ENCODE measurements around the gene B3GLCT. TPM values are rescaled to one million over a fixed set of nuclear protein-coding genes. Genes with fewer than 3 reads are reported as not detected.
"Not testable (repeated sequence)": the region's sequence is repeated elsewhere in the genome, so short reads cannot be mapped to it uniquely, and the experiment has no call there.

Gene B3GLCT
- total RNA-seq, 1 donor from 2014 or later: 27.2 TPM

GRCh38 chr13:31175847-31176532 lies 23.8 kb upstream of the B3GLCT start:
- Mint-ChIP-seq H3K4me1 (peaks cover 36% of the 10 kb centered on the region), H3K27ac (peak overlapping the region; percentile 62), H3K27me3 (ENCODE audit: low read depth) (no peaks in the 10 kb centered on the region), H3K36me3 (no peaks in the 10 kb centered on the region), H3K4me3 (no peak overlapping the region), H3K9me3 (peaks cover 3% of the 10 kb centered on the region)
- TF ChIP-seq CTCF (IDR thresholded peaks at IDR 0.05; ENCODE audit: unreplicated experiment): no peak
- no peak for DNase-seq (ENCODE audit: low spot score in 2 of 2, unreplicated experiment in 2 of 2)

DNA sequence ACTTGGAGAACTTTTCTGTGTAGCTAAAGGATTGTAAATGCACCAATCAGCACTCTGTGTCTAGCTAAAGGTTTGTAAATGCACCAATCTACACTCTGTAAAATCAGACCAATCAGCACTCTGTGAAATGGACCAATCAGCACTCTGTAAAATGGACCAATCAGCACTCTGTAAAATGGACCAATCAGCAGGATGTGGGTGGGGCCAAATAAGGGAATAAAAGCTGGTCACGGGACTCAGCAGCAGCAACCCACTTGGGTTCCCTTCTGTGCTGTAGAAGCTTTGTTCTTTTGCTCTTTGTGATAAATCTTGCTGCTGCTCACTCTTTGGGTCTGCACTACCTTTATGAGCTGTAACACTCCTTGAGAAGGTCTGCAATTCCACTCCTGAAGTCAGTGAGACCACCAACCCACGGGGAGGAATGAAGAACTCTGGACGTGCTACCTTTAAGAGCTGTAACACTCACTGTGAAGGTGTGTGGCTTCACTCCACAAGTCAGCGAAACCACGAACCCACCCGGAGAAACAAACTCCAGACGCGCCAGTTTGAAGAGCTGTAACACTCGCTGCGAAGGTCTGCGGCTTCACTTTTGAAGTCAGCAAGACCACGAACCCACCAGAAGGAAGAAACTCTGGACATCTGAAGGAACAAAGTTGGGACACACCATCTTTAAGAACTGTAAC lies 21.8 kb upstream of the B3GLCT start:
- not testable (repeated sequence) for H3K27ac Mint-ChIP-seq; H3K27me3 Mint-ChIP-seq (ENCODE audit: low read depth); DNase-seq (ENCODE audit: low spot score in 2 of 2, unreplicated experiment in 2 of 2); H3K9me3 Mint-ChIP-seq; H3K4me3 Mint-ChIP-seq; H3K36me3 Mint-ChIP-seq
- H3K4me1 Mint-ChIP-seq: peaks cover 25% of the 10 kb centered on the region

- Mint-ChIP-seq H3K27me3 (ENCODE audit: low read depth) (no peaks in the 10 kb centered on the region), H3K9me3 (peaks cover 3% of the 10 kb centered on the region), H3K4me1 (peaks cover 16% of the 10 kb centered on the region), H3K36me3 (no peaks in the 10 kb centered on the region), H3K27ac (no peak overlapping the region), H3K4me3 (no peak overlapping the region)
- no peak for DNase-seq (ENCODE audit: low spot score in 2 of 2, unreplicated experiment in 2 of 2)
- TF ChIP-seq CTCF (IDR thresholded peaks at IDR 0.05; ENCODE audit: unreplicated experiment): no peak
Measured at GRCh38 chr13:31179241-31179640, 20.5 kb upstream of the B3GLCT start.

DNA sequence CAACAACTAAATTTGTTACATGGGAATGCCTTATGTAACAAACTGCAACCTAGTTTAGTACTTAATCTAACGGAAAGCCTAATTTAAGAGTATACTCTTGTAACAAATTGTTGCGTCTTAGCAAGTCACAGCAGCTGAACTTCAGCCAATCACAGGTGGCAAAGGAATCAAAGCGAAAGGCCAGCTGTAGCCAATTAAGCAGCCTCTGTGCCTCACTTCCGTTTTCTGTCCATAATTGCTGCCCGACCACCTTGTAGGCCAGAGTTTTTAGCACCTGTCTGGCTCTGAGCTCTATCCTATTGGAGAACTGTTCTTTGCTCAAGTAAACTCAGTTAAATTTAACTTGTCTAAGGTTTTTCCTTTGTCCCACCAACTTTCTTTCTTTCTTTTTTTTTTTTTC lies 20.0 kb upstream of the B3GLCT start:
- Mint-ChIP-seq H3K27me3 (ENCODE audit: low read depth) (no peaks in the 10 kb centered on the region), H3K36me3 (no peaks in the 10 kb centered on the region), H3K4me3 (no peak overlapping the region), H3K27ac (no peak overlapping the region), H3K4me1 (peaks cover 16% of the 10 kb centered on the region), H3K9me3 (peaks cover 3% of the 10 kb centered on the region)
- TF ChIP-seq CTCF (IDR thresholded peaks at IDR 0.05; ENCODE audit: unreplicated experiment): no peak
- DNase-seq (ENCODE audit: low spot score in 2 of 2, unreplicated experiment in 2 of 2): no peak

- no peak for DNase-seq (ENCODE audit: low spot score in 2 of 2, unreplicated experiment in 2 of 2)
- TF ChIP-seq CTCF (IDR thresholded peaks at IDR 0.05; ENCODE audit: unreplicated experiment): no peak
Measured at GRCh38 chr13:31182987-31183386, 16.8 kb upstream of the B3GLCT start.

DNA sequence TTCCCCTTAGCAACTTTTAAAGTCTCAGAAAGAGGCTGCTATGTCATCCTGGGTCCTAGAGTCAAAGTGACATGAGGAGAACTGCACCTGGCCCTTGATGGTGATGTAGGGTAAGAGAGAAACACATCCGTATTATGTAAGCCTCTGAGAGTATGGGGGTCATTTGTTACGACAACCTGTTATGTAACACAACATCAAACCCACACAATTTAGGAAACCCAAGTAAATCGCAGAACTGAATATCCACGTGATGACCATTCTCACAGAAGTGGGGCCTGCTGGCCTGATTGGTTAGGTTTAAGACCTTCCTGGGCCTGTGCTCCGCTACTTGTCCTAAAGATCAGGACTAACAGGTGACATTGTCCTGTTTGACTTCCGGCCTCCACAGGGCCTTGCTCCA lies 15.3 kb upstream of the B3GLCT start:
- no peak for TF ChIP-seq CTCF (IDR thresholded peaks at IDR 0.05; ENCODE audit: unreplicated experiment)
- Mint-ChIP-seq H3K27ac (no peak overlapping the region), H3K9me3 (peaks cover 8% of the 10 kb centered on the region)

More at GRCh38 chr13:31182987-31183386, 16.8 kb upstream of the B3GLCT start:
- Mint-ChIP-seq H3K36me3 (no peaks in the 10 kb centered on the region), H3K27me3 (ENCODE audit: low read depth) (no peaks in the 10 kb centered on the region), H3K27ac (no peak overlapping the region), H3K9me3 (peaks cover 4% of the 10 kb centered on the region), H3K4me3 (no peak overlapping the region), H3K4me1 (peaks cover 3% of the 10 kb centered on the region)

More for the DNA sequence above, 15.3 kb upstream of the B3GLCT start:
- no peak overlapping the region for H3K4me3 Mint-ChIP-seq
- no peaks in the 10 kb centered on the region for H3K36me3 Mint-ChIP-seq
- DNase-seq (ENCODE audit: low spot score in 2 of 2, unreplicated experiment in 2 of 2): no peak
- peaks cover 3% of the 10 kb centered on the region for H3K4me1 Mint-ChIP-seq
- peaks cover 2% of the 10 kb centered on the region for H3K27me3 Mint-ChIP-seq (ENCODE audit: low read depth)

Data from mesothelial cell of epicardium (in vitro differentiated cells).